GM12878 (cell line): ENCODE results near the gene PLB1. TPM values are rescaled to one million over a fixed set of nuclear protein-coding genes. Genes with fewer than 3 reads are reported as not detected.

Experiments
- ATAC-seq: fragments of 200-7000 bp; cut with Tn5 transposase; 3 replicates; pipeline ENCODE4 v1.9.1; 2020; ENCODE audit warnings: mild to moderate bottlenecking, moderate library complexity
- BruUV-seq: library from RNA; stranded (reverse); fragments of 400-500 nt; replicated peaks from 2 replicates; lab custom pipeline; 2021; lab: Mats Ljungman, UMichigan
- CTCF ChIA-PET: fragments of 300-600 bp; sonication (Branson Sonifier 250); formaldehyde crosslinking; extraction: SDS; loops from one replicate; lab custom pipeline; 2021; ENCODE audit warnings: inconsistent platforms; lab: Yijun Ruan, JAX
- POLR2A ChIA-PET: fragments of 350-600 bp; formaldehyde crosslinking; extraction: SDS; loops from one replicate; lab custom pipeline; 2021; ENCODE audit warnings: inconsistent platforms; lab: Charles Lee
- RAD21 ChIA-PET: fragments of 300-600 bp; sonication (Branson Sonifier 250); formaldehyde crosslinking; loops from one replicate; lab custom pipeline; 2023; ENCODE audit warnings: antibody characterized with exemption; ENCODE audit not compliant: unreplicated experiment; lab: Charles Lee
- SMC1A ChIA-PET: fragments of 300-600 bp; sonication (Branson Sonifier 250); formaldehyde crosslinking; loops from one replicate; lab custom pipeline; 2023; ENCODE audit not compliant: unreplicated experiment, uncharacterized antibody; lab: Charles Lee
- DNase-seq: peaks from one replicate; pipeline ENCODE4 v3.0.0-alpha.2; 2011; ENCODE audit warnings: low read depth, low spot score
- FAIRE-seq: peaks from 3 replicates; lab custom pipeline; 2011; peaks lifted over from hg19 to GRCh38; lab: Jason Lieb, UNC
- H2AFZ ChIP-seq: 2 replicates; pipeline ENCODE4 v1.6.0; 2011; ENCODE audit warnings: low read depth, low read length, control low read depth; ENCODE audit not compliant: control insufficient read depth
- H3K27ac ChIP-seq: 2 replicates; pipeline ENCODE4 v1.5.1; 2011; ENCODE audit warnings: control low read depth; ENCODE audit not compliant: control insufficient read depth, insufficient read depth
- H3K27me3 ChIP-seq, 2 experiments: replicated peaks in 1 of 2; 2 replicates each; pipeline versions ENCODE4 v1.6.0 to v1.6.1; 2011; ENCODE audit warnings: low read length in 1 of 2; ENCODE audit not compliant: control insufficient read depth in 2 of 2, insufficient read depth in 2 of 2
- H3K36me3 ChIP-seq, 2 experiments: 2 replicates each; pipeline ENCODE4 v1.5.1; 2011; ENCODE audit warnings: low read length in 1 of 2; ENCODE audit not compliant: control insufficient read depth in 2 of 2, insufficient read depth in 2 of 2
- H3K4me1 ChIP-seq: 2 replicates; pipeline ENCODE4 v1.6.1; 2011; ENCODE audit warnings: mild to moderate bottlenecking, low read length, moderate library complexity, mixed read lengths; ENCODE audit not compliant: control insufficient read depth, insufficient read depth
- H3K4me2 ChIP-seq: 2 replicates; pipeline ENCODE4 v1.6.0; 2011; ENCODE audit warnings: control low read depth; ENCODE audit not compliant: control insufficient read depth, insufficient read depth
- H3K4me3 ChIP-seq: fragments of 200-600 bp; sonication (generic); 2 replicates; pipeline ENCODE4 v1.5.1; 2016
- H3K79me2 ChIP-seq: 2 replicates; pipeline ENCODE4 v1.6.0; 2011; ENCODE audit warnings: low read length; ENCODE audit not compliant: control insufficient read depth, insufficient read depth
- H3K9ac ChIP-seq: 2 replicates; pipeline ENCODE4 v1.8.0; 2011; ENCODE audit warnings: low read length, control low read depth, mixed read lengths; ENCODE audit not compliant: control insufficient read depth, insufficient read depth
- H3K9me3 ChIP-seq: replicated peaks from 3 replicates; pipeline ENCODE4 v1.5.1; 2011; ENCODE audit warnings: mild to moderate bottlenecking, low read length; ENCODE audit not compliant: control insufficient read depth, insufficient read depth
- H4K20me1 ChIP-seq: 2 replicates; pipeline ENCODE4 v1.6.0; 2011; ENCODE audit not compliant: control insufficient read depth, insufficient read depth
- BRCA1 ChIP-seq: IDR thresholded peaks from 2 replicates; pipeline ENCODE4 v1.6.1; 2011; ENCODE audit warnings: low read depth, low read length, improper control_type of control experiment
- CBFB ChIP-seq: IDR thresholded peaks from 2 replicates; pipeline ENCODE4 v1.6.1; 2016; ENCODE audit warnings: antibody characterized with exemption, low read depth
- CHD4 ChIP-seq: fragments of 200-600 bp; sonication (generic); IDR thresholded peaks from 2 replicates; pipeline ENCODE4 v1.6.1; 2016; ENCODE audit warnings: mild to moderate bottlenecking
- ELK1 ChIP-seq: IDR thresholded peaks from 2 replicates; pipeline ENCODE4 v1.6.1; 2012; ENCODE audit warnings: low read depth, low read length, improper control_type of control experiment
- PAX8 ChIP-seq: fragments of 450-650 bp; IDR thresholded peaks from 2 replicates; pipeline ENCODE4 v1.6.1; 2017; ENCODE audit warnings: mild to moderate bottlenecking, moderate library complexity
- SIN3A ChIP-seq: IDR thresholded peaks from 2 replicates; pipeline ENCODE4 v1.6.1; 2012; ENCODE audit warnings: low read depth, low read length, improper control_type of control experiment
- WGBS: methylation state at CpG from one replicate; pipeline ENCODE4 v1.1.6; 2016; ENCODE audit warnings: low lambda C conversion rate; ENCODE audit not compliant: insufficient replicate concordance, insufficient coverage; ENCODE audit errors: missing lambda C conversion rate; 5-methylcytosine and 5-hydroxymethylcytosine counted together
- in situ Hi-C: fragments of 300-500 bp; cut with MboI; formaldehyde crosslinking; loops from 9 replicates; pipeline ENCODE4 v1.14.3; 2018; ENCODE audit warnings: mixed read lengths
- intact Hi-C: fragments of 100-400 bp; cut with micrococcal nuclease; formaldehyde crosslinking; loops from one replicate; pipeline ENCODE4 v1.14.2; 2022; ENCODE audit not compliant: unreplicated experiment
- polyA plus RNA-seq, 11 experiments: library from polyadenylated mRNA; depleted of rRNA in 4 of 11; unstranded in 6 of 11; stranded (reverse) in 5 of 11; fragments of >200 nt; fragmentation: Nextera tagmentation in 4 of 11; fragmentation: Illumina TruSeq in 1 of 11; extraction: Ambion mirVana in 4 of 11; extraction: Trizol in 1 of 11; gene quantifications; 1 replicate in 1 of 11; 2 replicates in 10 of 11; pipeline versions ENCODE4 v1.2.1 to v1.2.3, GENCODE V29; 2011 to 2016; ENCODE audit warnings: inconsistent platforms in 2 of 11, missing spikeins in 2 of 11, low read depth in 1 of 11
- total RNA-seq, 4 experiments: library from RNA; depleted of rRNA in 3 of 4; stranded (reverse); fragments of >200 nt in 3 of 4; fragmentation: Illumina TruSeq in 1 of 4; extraction: Trizol in 1 of 4; gene quantifications; 2 replicates each; pipeline versions ENCODE4 v1.2.1 to v1.2.3, GENCODE V29; 2013 to 2021
- TF ChIP-seq, protein P1 (sequence below): IDR thresholded peaks from 2 replicates; pipeline ENCODE4 v1.6.1; 2012; ENCODE audit warnings: low read depth, low read length, improper control_type of control experiment

PLB1 gene
- total and polyA plus RNA-seq, 10 of the 15 experiments (the other 5 are each of a cell fraction or from before 2014, with no cell fraction given), result 0.03 to 0.49 (median 0.28) TPM

GRCh38 chr2:28567061-28567471, 71.2 kb downstream of the PLB1 start:
- peak overlapping the region; percentile 67 for H2AFZ ChIP-seq
- DNase-seq, result no peak
- peak overlapping the region; percentile 36; the same call in 1 of the 2 replicates for H3K9ac ChIP-seq
- ChIA-PET CTCF (interaction anchor here (0.6 to 2.9 kb wide), 18 partner anchors 9 to 694 kb away, joined by 3 to 36 read pairs (median 3); no protein-coding TSS in a partner anchor), POLR2A (interaction anchor here (0.6 to 0.7 kb wide), 2 partner anchors 23 to 187 kb away, joined by 4 to 6 read pairs; no protein-coding TSS in a partner anchor), SMC1A (interaction anchor here (3.7 kb wide), 1 partner anchor 28 kb away, joined by 22 read pairs; no protein-coding TSS in a partner anchor), RAD21 (interaction anchor here (0.6 to 2.6 kb wide), 8 partner anchors 27 to 1349 kb away, joined by 3 to 11 read pairs (median 4); partner anchors contain the start of genes PPP1CB and TRMT61B)
- H3K9me3 ChIP-seq, result no peaks in the 10 kb centered on the region
- no peaks in the 10 kb centered on the region for H3K36me3 ChIP-seq
- 0 out of 2 replicates have a peak, but pooled peaks have one; percentile 2 for TF ChIP-seq ELK1
- no peak for TF ChIP-seq PAX8
- TF ChIP-seq BRCA1, result no peak
- TF ChIP-seq CBFB, result no peak
- no peak for TF ChIP-seq CHD4
- no peak for TF ChIP-seq SIN3A
- TF ChIP-seq, protein P1, sequence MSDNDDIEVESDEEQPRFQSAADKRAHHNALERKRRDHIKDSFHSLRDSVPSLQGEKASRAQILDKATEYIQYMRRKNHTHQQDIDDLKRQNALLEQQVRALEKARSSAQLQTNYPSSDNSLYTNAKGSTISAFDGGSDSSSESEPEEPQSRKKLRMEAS, result no peak
- FAIRE-seq, result peak; percentile 61
- peaks cover 3% of the 10 kb centered on the region; the same call in 1 of the 2 replicates for H3K4me1 ChIP-seq
- ATAC-seq, result peak; percentile 60
- H3K27ac ChIP-seq, result no peak overlapping the region
- in situ Hi-C loops, result no loop called here
- WGBS, result 3% methylated on average over 13 of the region's 14 CpGs
- no peaks in the 10 kb centered on the region for H3K79me2 ChIP-seq
- H4K20me1 ChIP-seq, result no peaks in the 10 kb centered on the region
- H3K4me2 ChIP-seq, result peak overlapping the region; percentile 58
- H3K27me3 ChIP-seq, result no peaks in the 10 kb centered on the region; a peak in 1 of 4 replicates
- BruUV-seq, result no TSS peak
- peak overlapping the region; percentile 87 for H3K4me3 ChIP-seq
- intact Hi-C loops, result loop anchor here (2.0 to 5.0 kb wide), 2 partner anchors 186 to 330 kb away; no protein-coding TSS in a partner anchor
